HG03460 (cell line): ENCODE results near the gene MAML3.

Experiments
- ATAC-seq: cut with Tn5 transposase; IDR thresholded peaks from one replicate; pipeline ENCODE4 v1.9.1; 2021; ENCODE audit not compliant: unreplicated experiment

The MAML3 gene

DNA sequence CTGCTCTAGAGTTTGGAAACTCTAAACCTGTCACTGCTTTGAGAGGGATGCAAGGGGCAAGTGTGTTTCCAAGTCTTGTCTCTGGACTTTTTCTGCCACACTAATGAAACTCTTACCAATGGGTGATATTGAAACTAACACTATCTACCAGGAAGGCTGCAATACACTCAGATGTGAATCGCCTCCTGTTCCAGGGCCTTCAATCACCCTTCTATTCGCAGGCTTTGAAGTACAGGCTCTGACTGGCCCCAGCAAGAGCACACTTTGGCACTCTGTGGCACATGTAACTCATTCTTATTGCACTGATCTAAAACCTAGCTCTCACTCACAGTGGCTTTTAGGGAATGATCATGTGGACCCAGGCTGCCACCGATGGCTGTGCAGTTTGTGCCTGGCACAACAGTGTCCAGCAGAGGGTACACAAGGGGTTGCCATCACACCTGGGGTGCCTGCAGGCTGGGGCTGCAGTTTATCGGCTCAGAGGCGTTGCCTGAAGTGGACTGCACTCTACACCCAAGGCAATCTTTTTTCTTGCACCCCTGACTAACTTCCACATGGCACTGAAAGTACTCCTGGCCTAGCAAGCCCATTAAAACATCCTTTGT is 277.5 kb downstream of the MAML3 start:
- no peak for ATAC-seq

DNA sequence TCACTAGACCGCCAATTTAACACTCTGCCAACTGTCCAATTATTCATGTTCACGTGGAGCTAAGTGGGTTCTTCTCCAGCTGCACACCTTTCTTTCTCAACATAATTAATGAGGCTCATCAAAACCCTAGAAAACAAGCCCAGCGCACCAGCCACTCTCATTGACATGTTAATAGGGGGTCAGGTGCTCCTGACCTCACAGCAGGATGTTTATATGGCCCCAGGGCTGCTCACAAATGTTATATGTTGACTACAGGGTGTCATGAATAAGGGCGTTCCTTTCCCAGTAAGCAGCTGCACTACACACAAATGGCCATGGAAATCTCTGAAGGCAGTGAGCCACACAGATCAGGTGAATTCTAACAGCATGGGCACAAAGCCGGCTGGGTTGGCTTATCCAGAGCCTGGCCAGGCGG is 278.6 kb downstream of the MAML3 start:
- ATAC-seq: no peak

GRCh38 chr4:139873111-139873860 is 280.7 kb downstream of the MAML3 start:
- ATAC-seq: no peak

- no peak for ATAC-seq
Measured at GRCh38 chr4:139872274-139872673, 281.7 kb downstream of the MAML3 start.

- no peak for ATAC-seq
Measured at GRCh38 chr4:139869810-139870209, 284.2 kb downstream of the MAML3 start.

- ATAC-seq: no peak
Measured at GRCh38 chr4:139866276-139866962, 287.6 kb downstream of the MAML3 start.

GRCh38 chr4:139865537-139865936 is 288.4 kb downstream of the MAML3 start:
- ATAC-seq: no peak

GRCh38 chr4:139863531-139863930 is 290.5 kb downstream of the MAML3 start:
- ATAC-seq: no peak

GRCh38 chr4:139861471-139861870 is 292.5 kb downstream of the MAML3 start:
- no peak for ATAC-seq

DNA sequence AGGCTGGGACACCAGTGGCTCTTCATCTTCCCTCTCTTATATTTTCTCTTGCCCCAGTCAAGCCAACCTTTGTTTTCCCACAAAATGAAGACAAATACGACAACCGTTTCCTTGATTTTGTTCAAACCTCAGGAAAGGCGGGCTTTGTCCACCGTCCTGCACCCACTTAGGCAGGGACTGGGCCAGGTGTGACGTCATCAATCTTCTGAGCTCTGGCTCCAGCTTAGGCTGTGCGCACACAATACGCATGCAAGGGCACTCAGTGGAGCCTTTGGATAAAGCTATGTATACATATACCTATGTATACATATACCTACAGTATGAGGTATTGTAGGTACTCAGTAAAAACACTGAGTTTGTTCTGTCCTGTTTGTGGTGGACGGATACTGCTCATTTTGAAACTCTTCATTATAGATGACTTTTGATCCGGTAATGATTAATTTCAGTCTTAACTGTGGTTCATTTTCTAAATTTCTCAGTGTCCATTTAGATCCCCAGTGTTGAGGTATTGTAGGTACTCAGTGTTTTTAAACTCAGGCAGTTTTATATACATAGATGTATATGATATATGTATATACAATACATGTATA is 293.5 kb downstream of the MAML3 start:
- ATAC-seq: no peak

DNA sequence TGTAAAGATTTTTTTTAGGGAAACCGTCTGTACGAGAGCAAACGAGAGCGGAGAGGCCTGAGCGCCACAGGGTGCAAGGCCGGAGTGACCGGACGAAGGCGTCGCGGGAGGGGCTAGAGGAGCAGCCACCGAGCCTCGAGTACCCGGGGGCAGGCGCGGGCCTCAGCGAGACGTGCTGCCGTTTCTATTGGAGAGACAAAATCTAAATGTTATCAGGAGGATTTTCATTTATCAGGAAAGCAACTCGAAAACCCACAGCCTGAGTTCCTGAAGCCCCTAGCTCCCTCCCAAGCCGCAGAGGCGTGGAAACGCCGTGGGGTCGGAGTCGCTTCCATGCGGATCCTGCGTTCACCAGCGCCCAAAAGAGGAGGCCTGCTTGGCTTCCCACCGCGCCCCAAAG is 294.1 kb downstream of the MAML3 start:
- ATAC-seq: no peak

GRCh38 chr4:139858436-139859205 is 295.4 kb downstream of the MAML3 start:
- ATAC-seq: peak; percentile 95

- no peak for ATAC-seq
Measured at GRCh38 chr4:139857977-139858376, 296.0 kb downstream of the MAML3 start.

DNA sequence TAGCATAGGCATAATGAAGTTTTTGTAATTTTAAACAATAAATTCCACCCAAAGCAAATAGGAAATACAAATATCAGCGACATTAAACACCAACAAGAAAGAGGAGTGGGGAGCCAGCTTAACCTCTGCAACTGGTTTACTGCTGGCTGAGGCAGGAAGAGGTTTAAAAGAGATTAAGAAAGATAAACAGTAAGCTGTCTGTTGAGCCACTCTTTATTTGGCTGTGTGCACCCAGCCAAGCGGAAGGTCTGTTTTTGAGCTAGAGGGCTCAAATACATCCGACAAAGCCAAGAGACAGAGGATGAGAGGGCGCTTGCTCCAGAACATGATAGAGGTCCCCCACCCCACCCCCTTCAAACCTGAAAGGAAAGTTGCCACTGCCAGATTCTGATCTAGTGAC is 297.0 kb downstream of the MAML3 start:
- no peak for ATAC-seq

- ATAC-seq: no peak
Measured at GRCh38 chr4:139854668-139855403, 299.1 kb downstream of the MAML3 start.

GRCh38 chr4:139853309-139853708 is 300.7 kb downstream of the MAML3 start:
- no peak for ATAC-seq

- ATAC-seq: no peak
Measured at GRCh38 chr4:139852612-139853269, 301.2 kb downstream of the MAML3 start.

GRCh38 chr4:139851639-139852038 is 302.3 kb downstream of the MAML3 start:
- no peak for ATAC-seq

- ATAC-seq: no peak
Measured at GRCh38 chr4:139851133-139851532, 302.9 kb downstream of the MAML3 start.

DNA sequence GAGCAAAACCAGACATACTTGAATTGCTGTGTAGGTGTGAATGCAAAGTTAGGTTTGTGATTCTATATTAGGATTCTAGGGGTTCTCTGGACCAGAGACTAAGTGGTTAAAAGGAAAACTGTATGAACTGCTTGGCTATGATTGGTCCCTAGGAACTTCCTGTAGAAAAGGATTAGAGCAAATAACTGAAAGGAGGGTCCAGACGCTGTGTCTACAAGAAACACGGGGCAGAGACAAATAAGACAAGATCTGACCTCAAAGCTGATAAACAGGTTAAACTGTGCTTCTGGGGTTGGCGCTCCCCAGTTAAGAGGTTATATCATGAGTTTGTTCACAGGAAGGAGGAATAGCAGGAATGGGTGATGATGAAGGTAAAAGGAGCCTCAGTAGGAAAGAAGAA is 304.8 kb downstream of the MAML3 start:
- no peak for ATAC-seq
